K562 (cell line): Measurements from ENCODE around the gene UGT1A3. TPM values are rescaled to one million over a fixed set of nuclear protein-coding genes. Genes with fewer than 3 reads are reported as not detected.

Source experiments
- ATAC-seq: fragments of 200-7000 bp; cut with Tn5 transposase; 3 replicates; pipeline ENCODE4 v1.9.1; 2020; ENCODE audit warnings: moderate library complexity
- BruUV-seq: library from RNA; stranded (reverse); fragments of 400-500 nt; replicated peaks from 2 replicates; lab custom pipeline; 2021; lab: Mats Ljungman, UMichigan
- CTCF ChIA-PET: fragments of 300-600 bp; formaldehyde crosslinking; extraction: SDS; loops from one replicate; lab custom pipeline; 2021; ENCODE audit warnings: low intra/inter-chr PET ratio; lab: Yijun Ruan, JAX
- POLR2A ChIA-PET: fragments of 300-600, 350-650 bp; sonication (Branson Sonifier 250); formaldehyde crosslinking; extraction: SDS; loops from one replicate; lab custom pipeline; 2021; ENCODE audit warnings: antibody characterized with exemption, inconsistent platforms; lab: Yijun Ruan, JAX
- DNase-seq, 4 experiments: peaks; one replicate each; pipeline versions ENCODE4 v3.0.0 to v3.0.0-alpha.2; 2011 to 2018; ENCODE audit warnings: low spot score in 3 of 4, mixed read lengths in 3 of 4; ENCODE audit errors: extremely low read depth in 1 of 4
- FAIRE-seq: peaks from 2 replicates; lab custom pipeline; 2011; peaks lifted over from hg19 to GRCh38; lab: Jason Lieb, UNC
- H2AFZ ChIP-seq: 2 replicates; pipeline ENCODE4 v1.6.0; 2011; ENCODE audit warnings: low read depth, low read length, control low read depth, inconsistent platforms
- H3K27ac ChIP-seq: fragments of 200-600 bp; 3 replicates; pipeline ENCODE4 v1.8.0; 2011; ENCODE audit warnings: low read depth, mild to moderate bottlenecking, control low read depth, inconsistent platforms, low read length, moderate library complexity, mixed read lengths; ENCODE audit errors: extremely low read depth
- H3K27me3 ChIP-seq, 2 experiments: fragments of 300-600 bp in 1 of 2; 2 replicates in 1 of 2; 3 replicates in 1 of 2; pipeline versions ENCODE4 v1.6.0 to v1.8.0; 2011; ENCODE audit warnings: inconsistent platforms in 2 of 2, low read length in 2 of 2, mild to moderate bottlenecking in 1 of 2, mixed read lengths in 1 of 2, moderate library complexity in 1 of 2; ENCODE audit not compliant: control insufficient read depth in 2 of 2, insufficient read depth in 2 of 2
- H3K36me3 ChIP-seq: fragments of 300-600 bp; 3 replicates; pipeline ENCODE4 v1.8.0; 2011; ENCODE audit warnings: mild to moderate bottlenecking, low read length, inconsistent platforms; ENCODE audit not compliant: control insufficient read depth, insufficient read depth
- H3K4me1 ChIP-seq, 2 experiments: fragments of 200-600 bp in 1 of 2; replicated peaks in 1 of 2; 2 replicates in 1 of 2; 3 replicates in 1 of 2; pipeline versions ENCODE4 v1.5.1 to v1.8.0; 2011; ENCODE audit warnings: inconsistent platforms in 2 of 2, low read length in 2 of 2, mild to moderate bottlenecking in 1 of 2, mixed read lengths in 1 of 2, moderate library complexity in 1 of 2; ENCODE audit not compliant: control insufficient read depth in 2 of 2, insufficient read depth in 2 of 2
- H3K4me2 ChIP-seq: 2 replicates; pipeline ENCODE4 v1.6.1; 2011; ENCODE audit warnings: low read length, control low read depth, inconsistent platforms, mixed read lengths; ENCODE audit not compliant: insufficient read depth
- H3K4me3 ChIP-seq: fragments of 200-600 bp; sonication (generic), shearing (Covaris generic); 2 replicates; pipeline ENCODE4 v1.5.1; 2016; ENCODE audit warnings: control low read depth, inconsistent platforms
- H3K79me2 ChIP-seq: fragments of 200-600 bp; 3 replicates; pipeline ENCODE4 v1.8.0; 2011; ENCODE audit warnings: low read length, inconsistent platforms; ENCODE audit not compliant: control insufficient read depth, insufficient read depth
- H3K9ac ChIP-seq, 2 experiments: 2 replicates each; pipeline versions ENCODE4 v1.6.0 to v1.6.1; 2011; ENCODE audit warnings: low read depth in 2 of 2, low read length in 2 of 2, control low read depth in 1 of 2, inconsistent platforms in 1 of 2, mild to moderate bottlenecking in 1 of 2, mixed read lengths in 1 of 2; ENCODE audit not compliant: insufficient read depth in 1 of 2
- H3K9me1 ChIP-seq: one replicate; pipeline ENCODE4 v1.6.0; 2011; ENCODE audit warnings: inconsistent platforms, mild to moderate bottlenecking, low read length, moderate library complexity; ENCODE audit not compliant: control insufficient read depth, insufficient read depth
- H3K9me3 ChIP-seq: replicated peaks from 2 replicates; pipeline ENCODE4 v1.5.1; 2011; ENCODE audit warnings: low read depth, low read length, inconsistent platforms; ENCODE audit not compliant: control insufficient read depth, insufficient read depth
- H4K20me1 ChIP-seq: replicated peaks from 2 replicates; pipeline ENCODE4 v1.6.1; 2011; ENCODE audit warnings: low read length, inconsistent platforms, mixed read lengths; ENCODE audit not compliant: control insufficient read depth, insufficient read depth
- CXXC5 ChIP-seq: fragments of 250-450 bp; sonication (Bioruptor Pico); IDR thresholded peaks from 2 replicates; pipeline ENCODE4 v1.8.0; 2022; ENCODE audit warnings: inconsistent platforms, mild to moderate bottlenecking, moderate library complexity
- ZNF354B ChIP-seq: fragments of 250-450 bp; sonication (Bioruptor Pico); IDR thresholded peaks from 2 replicates; pipeline ENCODE4 v1.4.0; 2020
- ZNF717 ChIP-seq: fragments of 250-450 bp; sonication (Bioruptor Pico); IDR thresholded peaks from 2 replicates; pipeline ENCODE4 v1.5.0; 2021
- ZNF77 ChIP-seq: fragments of 250-450 bp; sonication (Bioruptor Pico); IDR thresholded peaks from 2 replicates; pipeline ENCODE4 v1.5.0; 2020
- WGBS: fragments of 100-300 bp; shearing (Covaris generic); methylation state at CpG from one replicate; pipeline ENCODE4 v1.1.6; 2016; ENCODE audit warnings: low coverage, mixed read lengths; ENCODE audit not compliant: insufficient coverage; ENCODE audit errors: missing lambda C conversion rate; 5-methylcytosine and 5-hydroxymethylcytosine counted together
- in situ Hi-C: fragments of 300-500 bp; cut with MboI; formaldehyde crosslinking; loops from 4 replicates; pipeline ENCODE4 v1.15.0; 2018; ENCODE audit warnings: inconsistent platforms, mixed read lengths
- intact Hi-C: fragments of 100-400 bp; cut with micrococcal nuclease; formaldehyde crosslinking; loops from 2 replicates; pipeline ENCODE4 v1.14.2; 2022
- polyA plus RNA-seq, 8 experiments: library from polyadenylated mRNA; depleted of rRNA in 4 of 8; stranded (reverse) in 5 of 8; unstranded in 3 of 8; fragments of >200 nt; fragmentation: Nextera tagmentation in 2 of 8; fragmentation: Illumina TruSeq in 1 of 8; extraction: Ambion mirVana in 2 of 8; extraction: Trizol in 1 of 8; gene quantifications; 2 replicates each; pipeline versions ENCODE4 v1.2.1 to v1.2.3, GENCODE V29; 2011 to 2014; ENCODE audit warnings: inconsistent platforms in 1 of 8, missing spikeins in 1 of 8
- total RNA-seq, 7 experiments: library from RNA; depleted of rRNA in 6 of 7; stranded (reverse); fragments of >200 nt in 6 of 7; fragmentation: Illumina TruSeq in 2 of 7; extraction: Trizol in 2 of 7; gene quantifications; 2 replicates each; pipeline versions ENCODE4 v1.2.1 to v1.2.3, GENCODE V29; 2011 to 2021; ENCODE audit warnings: low replicate concordance in 1 of 7
- TF ChIP-seq, protein P1 (sequence below), 2 experiments: fragments of 450-650 bp; IDR thresholded peaks; 2 replicates each; pipeline ENCODE4 v1.6.1; 2018; ENCODE audit warnings: mild to moderate bottlenecking in 2 of 2, low read depth in 1 of 2; ENCODE audit not compliant: partially characterized antibody in 2 of 2

UGT1A3 gene
- total and polyA plus RNA-seq, 9 of the 15 experiments (the other 6 are each of a cell fraction or from before 2014, with no cell fraction given), result not detected

DNA sequence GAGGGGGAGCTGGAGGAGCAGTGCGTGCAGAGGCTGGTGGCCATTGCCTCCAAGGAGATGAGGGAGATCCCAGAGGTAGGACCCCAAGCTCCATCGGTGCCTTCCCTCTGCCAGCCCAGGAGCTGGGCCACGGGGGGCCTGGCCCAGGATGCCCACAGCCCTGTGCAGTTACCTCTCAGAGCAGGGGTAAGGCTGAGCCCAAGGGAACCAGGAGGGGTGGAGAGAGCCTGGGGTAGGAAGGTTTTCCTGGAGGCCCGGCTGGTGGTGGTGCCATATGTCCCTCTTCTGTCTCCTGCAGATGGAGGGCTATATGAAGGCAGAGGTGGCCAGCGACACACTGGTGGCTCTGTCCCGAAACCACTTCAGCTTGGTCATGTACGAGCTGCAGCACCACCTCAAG is 60.7 kb downstream of the UGT1A3 start:
- no peak for ATAC-seq
- H3K27ac ChIP-seq, result no peak overlapping the region
- no TSS peak for BruUV-seq
- no peak for FAIRE-seq
- no peaks in the 10 kb centered on the region for H3K79me2 ChIP-seq
- no peak overlapping the region for H3K9ac ChIP-seq
- H2AFZ ChIP-seq, result no peak overlapping the region
- DNase-seq, result no peak
- H4K20me1 ChIP-seq, result no peaks in the 10 kb centered on the region
- H3K9me1 ChIP-seq, result no peaks in the 10 kb centered on the region
- ChIA-PET POLR2A (no interaction called here), CTCF (no interaction called here)
- H3K4me3 ChIP-seq, result no peak overlapping the region
- no peaks in the 10 kb centered on the region for H3K9me3 ChIP-seq
- in situ Hi-C loops, result no loop called here
- no peak overlapping the region for H3K4me2 ChIP-seq
- TF ChIP-seq ZNF354B (CRISPR knock-in tag) (no peak), ZNF77 (no peak), CXXC5 (CRISPR knock-in tag) (no peak), ZNF717 (CRISPR knock-in tag) (no peak)
- TF ChIP-seq, protein P1, sequence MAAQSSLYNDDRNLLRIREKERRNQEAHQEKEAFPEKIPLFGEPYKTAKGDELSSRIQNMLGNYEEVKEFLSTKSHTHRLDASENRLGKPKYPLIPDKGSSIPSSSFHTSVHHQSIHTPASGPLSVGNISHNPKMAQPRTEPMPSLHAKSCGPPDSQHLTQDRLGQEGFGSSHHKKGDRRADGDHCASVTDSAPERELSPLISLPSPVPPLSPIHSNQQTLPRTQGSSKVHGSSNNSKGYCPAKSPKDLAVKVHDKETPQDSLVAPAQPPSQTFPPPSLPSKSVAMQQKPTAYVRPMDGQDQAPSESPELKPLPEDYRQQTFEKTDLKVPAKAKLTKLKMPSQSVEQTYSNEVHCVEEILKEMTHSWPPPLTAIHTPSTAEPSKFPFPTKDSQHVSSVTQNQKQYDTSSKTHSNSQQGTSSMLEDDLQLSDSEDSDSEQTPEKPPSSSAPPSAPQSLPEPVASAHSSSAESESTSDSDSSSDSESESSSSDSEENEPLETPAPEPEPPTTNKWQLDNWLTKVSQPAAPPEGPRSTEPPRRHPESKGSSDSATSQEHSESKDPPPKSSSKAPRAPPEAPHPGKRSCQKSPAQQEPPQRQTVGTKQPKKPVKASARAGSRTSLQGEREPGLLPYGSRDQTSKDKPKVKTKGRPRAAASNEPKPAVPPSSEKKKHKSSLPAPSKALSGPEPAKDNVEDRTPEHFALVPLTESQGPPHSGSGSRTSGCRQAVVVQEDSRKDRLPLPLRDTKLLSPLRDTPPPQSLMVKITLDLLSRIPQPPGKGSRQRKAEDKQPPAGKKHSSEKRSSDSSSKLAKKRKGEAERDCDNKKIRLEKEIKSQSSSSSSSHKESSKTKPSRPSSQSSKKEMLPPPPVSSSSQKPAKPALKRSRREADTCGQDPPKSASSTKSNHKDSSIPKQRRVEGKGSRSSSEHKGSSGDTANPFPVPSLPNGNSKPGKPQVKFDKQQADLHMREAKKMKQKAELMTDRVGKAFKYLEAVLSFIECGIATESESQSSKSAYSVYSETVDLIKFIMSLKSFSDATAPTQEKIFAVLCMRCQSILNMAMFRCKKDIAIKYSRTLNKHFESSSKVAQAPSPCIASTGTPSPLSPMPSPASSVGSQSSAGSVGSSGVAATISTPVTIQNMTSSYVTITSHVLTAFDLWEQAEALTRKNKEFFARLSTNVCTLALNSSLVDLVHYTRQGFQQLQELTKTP (IDR thresholded peaks at IDR 0.05; ENCODE audit: low read depth in 1 of 2, partially characterized antibody in 2 of 2), result no peak
- peaks cover 0 to 41% of the 10 kb centered on the region in 2 experiments; a peak in 2 of 5 replicates for H3K27me3 ChIP-seq
- WGBS, result 0% methylated on average over 4 of the region's 7 CpGs
- H3K36me3 ChIP-seq, result no peaks in the 10 kb centered on the region
- intact Hi-C loops, result no loop called here
- H3K4me1 ChIP-seq, result no peaks in the 10 kb centered on the region; a peak in 1 of 5 replicates
